ENCODE measurements around the gene ERC1.

GRCh38 chr12:1353451-1353850 is 362.4 kb downstream of the ERC1 start:
- TF ChIP-seq POLR2A (IDR thresholded peaks at IDR 0.05; ENCODE audit: low read length), result no peak
- no peak for TF ChIP-seq GATA1 (IDR thresholded peaks at IDR 0.05; ENCODE audit: low read depth, low read length)
